GM18858 (cell line): Measurements from ENCODE around the gene BTD.

Experiments
- ATAC-seq: cut with Tn5 transposase; IDR thresholded peaks from one replicate; pipeline ENCODE4 v1.9.1; 2021; ENCODE audit not compliant: unreplicated experiment

Gene BTD

DNA sequence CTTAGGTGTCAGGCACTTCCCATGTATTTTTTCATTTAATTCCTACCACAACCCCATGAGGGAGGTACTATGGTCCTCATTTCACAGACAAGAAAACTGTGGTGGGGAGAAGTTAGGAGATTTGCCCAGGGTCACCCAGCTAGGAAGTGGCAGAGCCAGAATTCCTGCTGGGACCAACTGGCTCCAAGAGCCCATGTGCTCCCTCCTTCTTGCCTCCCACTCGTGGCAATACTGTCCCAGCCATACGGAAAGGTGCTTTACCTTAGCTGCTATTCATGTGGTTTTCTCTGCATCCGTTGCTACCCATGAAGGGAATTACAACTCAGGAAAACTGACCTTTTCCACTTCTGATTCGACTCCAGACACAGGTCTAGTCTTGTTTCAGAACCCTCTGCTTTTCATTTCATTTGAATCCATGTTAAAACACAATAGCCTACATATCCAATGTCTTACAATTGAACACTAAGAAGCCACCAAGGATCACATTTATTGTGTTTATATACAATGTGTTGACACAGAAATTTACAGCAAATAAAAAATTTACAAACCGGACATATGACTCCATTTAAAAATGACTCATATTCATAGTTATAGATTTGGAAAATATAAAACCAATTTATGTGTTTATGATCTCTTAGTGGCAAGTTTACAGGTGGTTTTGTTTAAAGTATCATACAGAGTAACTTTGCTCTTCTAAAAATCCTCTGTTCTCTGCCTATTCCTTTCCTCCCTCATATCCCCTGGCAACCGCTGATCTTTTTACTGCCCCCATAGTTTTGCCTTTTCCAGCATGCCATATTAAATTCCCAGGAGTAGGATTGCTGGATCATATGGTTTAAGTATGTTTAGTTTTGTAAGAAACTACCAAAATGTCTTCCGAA is 58.8 kb downstream of the BTD start:
- ATAC-seq, result no peak

DNA sequence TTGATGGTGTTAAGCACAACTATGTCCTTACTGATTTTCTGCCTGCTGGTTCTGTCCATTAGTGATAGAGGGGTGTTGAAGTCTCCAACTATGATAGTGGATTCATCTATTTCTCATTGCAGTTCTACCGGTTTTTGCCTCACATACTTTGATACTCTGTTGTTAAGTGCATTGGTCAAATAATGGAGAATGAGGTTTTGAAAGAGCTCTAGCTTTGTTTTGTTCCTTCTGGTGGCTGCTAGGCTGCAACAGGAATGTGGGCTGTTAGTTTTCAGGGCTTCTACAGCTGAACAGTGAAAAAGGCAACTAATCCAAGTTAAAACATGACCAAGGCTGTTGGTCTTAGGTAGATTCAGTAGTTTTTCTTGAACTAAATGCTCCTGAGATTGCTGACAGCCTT is 62.6 kb downstream of the BTD start:
- no peak for ATAC-seq

DNA sequence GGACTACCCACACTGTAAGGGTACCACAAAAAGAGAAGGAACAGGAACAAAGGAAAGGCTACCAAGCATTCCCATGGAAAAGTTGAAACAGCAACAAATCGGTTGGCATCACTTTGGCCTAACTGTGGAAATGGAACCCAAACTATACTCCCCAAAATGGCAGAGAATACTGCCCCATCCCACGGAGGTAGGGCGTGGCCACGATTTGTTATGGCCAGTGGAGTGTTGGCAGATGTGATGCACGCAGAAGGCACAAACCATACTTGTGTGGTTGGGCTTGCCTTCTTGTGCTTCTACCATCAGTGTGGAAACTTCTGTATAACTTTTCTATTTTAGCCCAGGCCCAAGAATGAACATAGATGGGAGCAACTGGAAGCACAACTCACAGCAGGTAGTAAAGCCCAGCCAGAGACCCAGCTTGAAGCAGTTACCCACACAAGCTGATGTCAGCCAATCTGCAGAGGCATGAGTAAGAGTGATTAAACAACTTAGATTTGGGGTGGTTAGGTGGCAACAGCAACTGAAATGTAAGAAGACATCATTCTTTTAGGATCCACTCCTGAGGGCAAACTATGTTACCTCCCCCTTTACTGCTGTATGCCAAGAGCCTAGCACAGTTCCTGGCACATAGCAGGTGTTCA is 64.1 kb downstream of the BTD start:
- no peak for ATAC-seq

DNA sequence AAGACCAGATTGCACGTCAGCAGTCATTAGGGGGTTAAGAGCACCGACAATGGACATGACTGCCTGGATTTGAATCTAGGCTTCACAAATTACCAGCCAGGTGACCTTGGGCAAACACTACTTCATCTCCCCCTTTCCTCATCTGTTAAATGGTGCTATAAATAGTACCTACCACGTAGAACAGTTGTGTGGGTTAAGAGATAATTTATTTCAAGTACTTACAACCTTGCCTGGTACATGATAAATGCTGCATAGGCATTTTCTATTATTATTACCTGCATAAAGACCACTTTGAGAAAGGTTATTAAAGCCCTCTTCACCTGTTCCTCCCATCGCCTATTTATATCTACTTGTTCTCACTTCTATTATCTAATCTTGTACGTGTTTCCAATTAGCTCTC is 64.7 kb downstream of the BTD start:
- ATAC-seq, result no peak

DNA sequence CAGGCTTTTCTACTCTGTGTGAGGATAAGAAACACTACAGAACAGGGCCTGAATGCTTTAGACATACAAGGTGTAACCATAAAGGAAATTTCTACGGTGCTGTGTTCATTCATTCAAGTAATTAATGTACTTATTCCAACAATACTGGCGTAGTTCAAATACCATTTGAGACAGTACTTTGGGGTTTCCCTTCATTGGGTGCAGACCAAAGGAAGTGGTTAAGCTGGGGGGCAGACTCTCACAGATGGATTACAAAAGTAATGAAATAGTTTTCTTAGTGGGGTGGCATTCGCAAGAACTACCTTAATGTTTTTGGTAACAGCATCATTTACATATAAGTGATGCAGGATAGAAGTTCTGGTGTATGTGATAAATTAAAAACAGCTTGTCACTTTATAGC is 65.9 kb downstream of the BTD start:
- ATAC-seq, result no peak

DNA sequence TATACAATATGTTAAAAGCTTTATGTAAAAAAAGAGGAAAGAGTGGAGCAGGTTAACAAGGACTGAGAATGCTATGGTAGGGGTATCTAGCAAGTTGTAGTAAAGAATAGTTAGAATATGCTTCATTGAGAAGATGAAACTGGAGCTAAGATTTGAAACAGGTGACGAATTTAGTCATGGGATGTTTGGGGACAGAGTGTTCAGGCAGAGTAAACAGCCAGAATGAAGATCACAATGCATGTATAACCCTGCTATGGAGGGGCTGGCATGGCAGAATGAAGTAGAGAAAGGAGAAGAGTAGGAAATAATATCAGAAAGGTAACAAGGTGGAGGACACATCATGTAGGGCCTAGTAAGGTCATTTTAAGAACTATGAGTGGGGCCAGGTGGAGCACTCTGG is 72.0 kb downstream of the BTD start:
- no peak for ATAC-seq

DNA sequence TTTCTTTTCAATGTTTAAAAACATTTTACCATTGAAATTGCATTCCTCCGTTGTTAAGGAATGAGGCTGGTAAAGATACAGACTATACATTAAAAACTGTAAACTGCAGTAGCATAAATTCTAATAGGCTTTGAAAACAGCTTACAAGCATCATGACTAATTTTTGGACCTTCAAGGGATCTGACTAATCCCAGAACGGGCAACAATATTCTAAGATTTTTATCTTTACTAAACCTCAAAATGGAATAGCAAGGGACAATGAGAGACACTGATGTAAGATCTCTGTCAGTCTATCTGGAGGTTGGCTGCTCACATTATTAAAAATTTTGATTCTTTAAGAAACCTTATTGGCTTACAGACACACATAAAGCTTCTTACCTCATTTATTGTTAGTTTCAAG is 74.7 kb downstream of the BTD start:
- ATAC-seq, result no peak

DNA sequence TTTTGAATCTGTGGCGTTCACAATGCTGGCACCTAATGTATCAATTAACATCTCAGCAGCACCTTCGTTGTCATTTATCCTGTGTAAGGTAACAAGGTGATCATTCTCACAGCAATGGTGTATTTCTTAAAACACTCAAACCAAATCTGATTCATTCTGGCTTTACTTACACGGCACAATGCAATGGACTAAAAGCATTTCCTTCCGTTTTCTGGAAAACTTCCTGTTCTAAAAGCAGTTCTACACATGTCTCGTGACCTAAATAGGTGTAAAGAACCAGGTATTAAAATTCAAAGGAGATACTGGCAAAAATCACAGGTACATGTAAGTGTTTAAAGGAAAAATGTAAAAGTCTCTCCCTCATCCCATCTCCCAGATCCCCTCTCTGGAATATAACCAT is 77.8 kb downstream of the BTD start:
- ATAC-seq, result no peak

DNA sequence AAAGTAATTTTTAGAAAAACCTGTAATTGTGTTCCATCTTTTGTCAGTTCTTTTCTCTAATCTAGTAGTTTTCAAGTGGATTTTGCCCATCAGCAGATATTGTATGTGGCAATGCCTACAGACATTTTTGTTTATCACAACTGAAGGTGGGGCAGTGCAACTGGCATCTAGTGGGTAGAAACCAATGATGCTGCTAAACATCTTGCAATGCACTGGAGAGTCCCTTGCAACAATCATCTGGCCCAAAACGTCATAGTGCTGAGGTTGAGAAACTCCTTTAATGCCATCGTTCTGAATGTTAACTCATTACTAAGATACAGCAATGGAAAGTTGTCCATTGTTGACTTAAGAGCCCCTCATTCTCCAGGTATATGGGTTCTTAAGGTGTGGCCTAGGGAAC is 80.1 kb downstream of the BTD start:
- no peak for ATAC-seq

DNA sequence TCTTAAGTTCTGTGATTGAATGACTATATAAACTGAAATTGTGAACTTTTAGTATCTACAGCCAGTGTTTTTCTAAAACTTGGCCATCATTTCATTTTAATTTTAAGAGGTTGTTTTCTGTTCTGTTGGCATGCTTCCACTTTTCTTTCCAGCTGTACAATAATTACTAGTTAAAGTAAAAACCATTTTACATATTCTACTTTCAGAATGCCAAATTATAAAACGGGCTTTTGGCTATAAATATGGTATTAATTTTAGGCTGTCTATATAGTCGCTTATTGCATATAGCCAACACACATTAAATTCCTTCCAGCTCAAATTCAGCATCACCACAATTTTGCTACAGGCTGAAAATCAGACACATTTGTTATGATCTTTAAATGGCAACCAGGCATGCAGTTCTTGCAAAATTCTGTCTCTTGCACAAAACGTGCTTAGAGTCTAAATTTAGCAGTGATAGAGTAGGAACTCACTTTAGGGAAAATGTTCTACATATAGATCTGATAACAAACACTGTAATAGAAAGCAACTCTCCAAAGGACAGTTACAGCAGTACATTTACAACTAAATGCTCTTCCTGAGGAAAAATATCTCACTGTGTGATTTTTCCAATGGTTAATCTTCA is 81.1 kb downstream of the BTD start:
- ATAC-seq, result no peak

DNA sequence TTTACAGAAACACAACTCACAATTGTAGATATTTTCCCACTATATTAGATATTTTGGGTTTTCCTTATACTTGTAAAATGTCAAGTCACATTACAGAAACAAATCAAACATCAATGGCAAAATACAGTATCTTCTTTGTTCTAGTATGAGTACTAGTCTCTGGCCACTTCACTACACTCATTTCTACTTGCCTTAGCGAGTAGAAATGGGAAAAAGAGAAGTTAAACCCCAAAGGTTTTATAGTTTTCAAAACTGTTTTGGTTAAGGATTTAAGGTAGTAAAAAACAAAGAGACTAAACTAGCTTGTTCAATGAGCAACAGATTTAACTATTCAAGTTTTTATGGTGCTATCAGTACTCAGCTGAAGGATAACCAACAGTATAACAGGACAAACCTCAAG is 81.7 kb downstream of the BTD start:
- ATAC-seq, result no peak

DNA sequence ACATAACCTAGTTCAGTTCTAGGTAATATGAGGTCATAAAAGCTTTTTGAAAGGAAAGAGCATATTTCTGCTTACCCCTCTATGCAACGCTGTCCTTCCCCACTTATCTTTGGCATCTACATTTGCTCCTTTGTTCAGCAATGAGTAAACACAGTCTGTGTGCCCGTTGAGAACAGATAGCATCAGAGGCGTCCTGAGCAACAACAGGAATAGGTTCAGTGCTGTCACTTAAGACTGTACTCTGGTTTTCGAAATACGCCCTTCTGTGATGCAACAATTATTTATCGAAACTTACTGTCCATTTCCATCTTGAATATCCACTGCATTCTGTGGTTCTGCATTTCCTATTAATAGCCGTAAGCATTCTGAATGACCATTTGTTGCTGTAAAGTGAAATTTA is 84.4 kb downstream of the BTD start:
- ATAC-seq, result no peak

DNA sequence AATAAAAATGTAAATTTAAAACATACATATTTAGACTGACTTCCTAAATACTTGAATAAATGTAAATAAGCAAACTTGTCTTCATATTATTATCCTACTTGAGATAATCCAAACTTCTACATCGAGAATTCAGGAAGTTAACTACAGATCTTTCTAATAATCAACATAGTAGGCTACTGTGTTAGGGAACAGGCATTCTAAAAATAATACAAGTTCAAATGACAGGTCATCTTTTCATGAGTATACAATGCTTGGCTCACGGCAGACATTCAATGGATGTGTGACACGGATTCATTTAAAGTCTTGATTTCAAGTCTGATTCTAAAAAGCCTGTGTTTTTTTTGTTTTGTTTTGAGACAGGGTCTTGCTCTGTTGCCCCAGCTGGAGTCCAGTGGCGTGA is 88.7 kb downstream of the BTD start:
- no peak for ATAC-seq

DNA sequence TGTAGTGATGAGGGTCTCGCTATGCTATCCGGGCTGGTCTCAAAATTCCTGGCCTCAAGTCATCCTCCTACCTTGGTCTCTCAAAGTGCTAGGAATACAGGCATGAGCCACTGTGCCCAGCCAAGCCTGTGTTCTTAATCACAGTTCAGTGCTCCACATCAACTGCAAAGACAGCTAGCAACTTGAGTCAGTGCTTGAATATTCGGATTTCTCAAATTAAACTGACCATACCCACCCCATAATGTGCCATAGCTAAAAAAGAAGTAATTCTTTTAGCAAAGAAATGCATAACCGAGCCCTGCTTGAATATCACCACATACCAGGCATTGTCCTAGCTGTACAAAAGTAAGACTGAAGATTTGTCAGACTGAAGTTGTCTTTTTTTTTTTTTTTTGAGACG is 89.2 kb downstream of the BTD start:
- ATAC-seq, result no peak

DNA sequence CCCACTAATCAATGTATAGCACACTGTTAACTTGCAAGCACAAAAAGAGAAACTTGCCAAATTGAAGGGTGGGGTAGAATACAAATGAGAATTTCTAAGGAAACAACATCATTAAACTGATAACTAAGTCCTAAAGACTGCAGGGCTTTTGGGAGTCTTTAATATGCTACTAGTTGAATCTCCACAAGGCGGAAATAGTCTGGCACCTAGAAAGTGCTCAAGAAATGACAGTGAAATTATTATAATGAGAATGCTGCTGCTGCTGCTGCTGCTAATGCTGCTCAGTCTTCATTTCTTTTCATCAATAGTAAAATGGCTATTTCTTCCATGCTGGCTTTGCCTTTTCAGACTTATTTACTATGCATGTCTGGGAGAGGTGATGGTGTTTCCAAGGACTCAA is 91.8 kb downstream of the BTD start:
- no peak for ATAC-seq

DNA sequence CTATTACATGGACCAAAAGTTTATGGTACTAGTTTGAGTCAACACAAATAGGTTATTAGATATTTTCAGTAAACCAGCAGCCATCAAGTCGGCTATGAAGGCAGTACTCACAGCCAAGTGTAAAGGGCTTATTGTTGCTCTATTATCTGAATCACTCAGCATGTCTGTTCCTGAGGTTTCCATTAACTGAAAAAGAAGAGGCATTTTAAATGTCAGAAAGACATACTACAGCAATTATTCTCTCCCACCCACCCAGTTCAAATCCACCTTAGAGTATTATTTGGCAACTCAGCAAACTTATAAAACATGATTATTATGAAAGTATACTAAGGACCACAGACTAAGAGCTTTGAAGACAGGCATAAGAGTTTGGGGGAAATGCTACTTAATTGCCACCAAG is 93.1 kb downstream of the BTD start:
- no peak for ATAC-seq
